Activated naive CD4-positive, alpha-beta T cell treated with anti-CD3 and anti-CD28 coated beads for 36 hours (primary cell): ENCODE measurements around the gene RAB11FIP2. TPM values are rescaled to one million over a fixed set of nuclear protein-coding genes. Genes with fewer than 3 reads are reported as not detected.

Source experiments
- CTCF ChIA-PET: fragments of 350-600 bp; sonication (Branson Sonifier 250); formaldehyde crosslinking; loops from one replicate; lab custom pipeline; 2021; ENCODE audit warnings: antibody characterized with exemption; lab: Charles Lee
- DNase-seq: peaks from one replicate; pipeline ENCODE4 v3.0.0-alpha.2; 2020
- H3K27ac Mint-ChIP-seq: one replicate; pipeline ENCODE4 v1.8.0; 2021; ENCODE audit warnings: mild to moderate bottlenecking, mixed read lengths
- H3K27me3 Mint-ChIP-seq: one replicate; pipeline ENCODE4 v1.8.0; 2021; ENCODE audit warnings: low read depth, mixed read lengths
- H3K36me3 Mint-ChIP-seq: one replicate; pipeline ENCODE4 v1.8.0; 2021; ENCODE audit warnings: low read depth, mixed read lengths
- H3K4me1 Mint-ChIP-seq: one replicate; pipeline ENCODE4 v1.8.0; 2021; ENCODE audit warnings: low read depth, mixed read lengths
- H3K4me3 Mint-ChIP-seq: one replicate; pipeline ENCODE4 v1.8.0; 2021; ENCODE audit warnings: mild to moderate bottlenecking, moderate library complexity, mixed read lengths
- H3K9me3 Mint-ChIP-seq: one replicate; pipeline ENCODE4 v1.8.0; 2021; ENCODE audit warnings: mixed read lengths
- intact Hi-C: fragments of 100-400 bp; cut with micrococcal nuclease; formaldehyde crosslinking; loops from one replicate; pipeline ENCODE4 v1.15.1; 2023
- total RNA-seq, 2 experiments: library from RNA; stranded (reverse); gene quantifications; one replicate each; pipeline ENCODE4 v1.2.3, GENCODE V29; 2021

RAB11FIP2 gene
- total RNA-seq, 2 experiments from 2014 or later, result 9.9 to 11.6 TPM

DNA sequence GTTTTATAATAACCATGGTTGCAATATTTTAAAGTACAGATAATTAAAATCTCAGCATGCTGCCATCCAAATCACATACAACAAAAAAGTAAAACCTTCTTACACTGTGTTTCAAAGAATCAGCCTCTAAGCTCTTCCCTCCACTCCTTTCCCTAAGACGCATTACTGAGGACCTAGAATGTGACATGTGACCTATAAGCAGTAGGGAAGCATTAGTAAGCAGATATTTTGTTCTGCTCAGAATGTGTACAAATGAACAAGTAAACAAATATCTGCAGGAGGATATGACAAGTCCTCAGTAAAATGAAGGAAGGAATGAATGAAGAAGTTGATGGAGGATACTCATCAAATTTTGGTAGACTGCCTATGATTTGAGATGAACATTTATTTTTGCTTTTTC, 49.1 kb downstream of the RAB11FIP2 start:
- Mint-ChIP-seq H3K27me3 (no peaks in the 10 kb centered on the region), H3K36me3 (peaks cover 32% of the 10 kb centered on the region), H3K27ac (no peak overlapping the region), H3K4me1 (peaks cover 4% of the 10 kb centered on the region), H3K4me3 (no peak overlapping the region), H3K9me3 (no peaks in the 10 kb centered on the region)
- no peak for DNase-seq
- intact Hi-C loops, result no loop called here
- CTCF ChIA-PET, result no interaction called here

DNA sequence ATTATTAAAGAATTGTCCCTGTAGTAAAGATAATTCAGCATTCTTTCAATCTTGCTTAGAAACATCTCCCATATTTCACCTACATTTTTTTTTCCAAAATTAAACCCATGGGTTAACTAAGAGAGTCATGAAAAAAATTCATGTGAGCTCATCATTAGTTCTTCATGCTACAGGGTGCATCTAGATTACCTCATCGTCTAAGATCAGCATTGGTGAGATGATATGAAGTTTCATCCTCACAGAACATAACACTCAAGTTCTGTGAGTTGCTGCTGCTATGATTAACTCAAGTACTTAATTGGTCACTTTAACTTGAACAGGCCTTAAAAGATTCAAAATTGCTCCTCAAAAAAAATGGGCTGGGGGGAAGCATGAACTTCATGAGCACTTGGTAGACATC, 50.0 kb downstream of the RAB11FIP2 start:
- no peak for DNase-seq
- peaks cover 30% of the 10 kb centered on the region for H3K36me3 Mint-ChIP-seq
- H3K27ac Mint-ChIP-seq, result no peak overlapping the region
- CTCF ChIA-PET, result no interaction called here
- H3K27me3 Mint-ChIP-seq, result no peaks in the 10 kb centered on the region
- intact Hi-C loops, result no loop called here
- no peak overlapping the region for H3K4me3 Mint-ChIP-seq
- H3K9me3 Mint-ChIP-seq, result no peaks in the 10 kb centered on the region
- H3K4me1 Mint-ChIP-seq, result no peaks in the 10 kb centered on the region

DNA sequence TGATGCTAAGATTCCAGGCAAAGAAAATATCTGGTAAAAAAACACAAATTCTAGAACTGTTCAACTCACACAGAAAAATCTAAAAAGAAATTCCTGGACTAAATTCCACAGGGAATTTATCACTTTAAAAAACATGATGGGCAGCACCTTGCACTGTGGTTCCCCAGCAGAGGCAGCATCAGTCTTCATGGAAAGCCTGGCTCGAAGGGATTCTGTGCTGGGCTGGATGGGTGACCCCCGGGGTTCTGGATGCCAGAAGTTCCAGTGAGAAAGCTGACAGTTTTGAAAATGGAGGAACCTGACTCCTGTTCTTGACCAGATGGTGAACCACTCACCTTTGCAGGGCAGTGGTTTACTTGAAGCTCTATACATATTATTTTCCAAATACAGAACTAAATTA, 52.0 kb downstream of the RAB11FIP2 start:
- CTCF ChIA-PET, result no interaction called here
- Mint-ChIP-seq H3K27ac (no peak overlapping the region), H3K4me3 (no peak overlapping the region), H3K36me3 (peaks cover 20% of the 10 kb centered on the region), H3K9me3 (no peaks in the 10 kb centered on the region), H3K4me1 (no peaks in the 10 kb centered on the region), H3K27me3 (no peaks in the 10 kb centered on the region)
- intact Hi-C loops, result no loop called here
- no peak for DNase-seq

DNA sequence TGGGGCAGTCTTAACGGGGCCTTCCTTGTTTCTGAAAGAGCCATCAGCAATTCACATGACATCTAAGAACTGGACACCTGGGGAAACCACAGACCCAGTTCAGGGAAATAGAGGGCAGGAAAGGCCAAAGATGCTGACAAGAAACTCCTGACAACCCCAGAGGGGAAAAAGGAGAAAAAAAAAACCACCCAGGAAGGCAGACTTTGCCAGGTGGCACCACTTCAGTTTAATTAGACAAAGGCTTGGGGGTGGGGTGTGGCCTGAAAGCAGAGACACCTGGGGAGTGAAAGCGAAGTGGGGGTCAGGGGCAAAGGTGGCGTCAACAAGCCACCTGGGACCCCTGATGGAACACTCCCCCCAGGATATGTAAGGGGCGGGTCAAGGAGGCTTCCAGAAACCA, 53.6 kb downstream of the RAB11FIP2 start:
- intact Hi-C loops, result no loop called here
- CTCF ChIA-PET, result no interaction called here
- Mint-ChIP-seq H3K9me3 (peaks cover 5% of the 10 kb centered on the region), H3K27ac (no peak overlapping the region), H3K27me3 (no peaks in the 10 kb centered on the region), H3K4me3 (no peak overlapping the region), H3K36me3 (peaks cover 16% of the 10 kb centered on the region), H3K4me1 (no peaks in the 10 kb centered on the region)
- DNase-seq, result no peak

DNA sequence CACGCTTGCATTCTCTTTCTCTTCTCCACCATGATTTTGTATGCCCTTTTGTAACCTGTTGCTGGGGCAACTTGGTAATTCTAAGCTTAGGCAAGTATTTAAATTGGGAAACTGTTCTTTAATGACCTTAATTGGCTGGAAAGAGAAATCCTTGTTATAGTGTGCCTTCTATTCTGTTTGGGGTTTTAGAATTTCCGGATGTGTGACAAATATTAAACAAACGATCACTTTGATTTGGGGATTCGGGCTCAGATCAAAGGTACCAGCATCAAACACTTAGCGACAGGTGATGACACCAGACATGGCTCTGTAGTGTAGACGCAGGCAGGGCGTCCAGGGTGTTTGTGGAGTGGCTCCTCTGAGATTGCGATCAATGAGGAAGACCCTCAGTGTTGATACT, 55.0 kb downstream of the RAB11FIP2 start:
- CTCF ChIA-PET, result no interaction called here
- Mint-ChIP-seq H3K27me3 (no peaks in the 10 kb centered on the region), H3K4me3 (no peak overlapping the region), H3K36me3 (peaks cover 9% of the 10 kb centered on the region), H3K27ac (no peak overlapping the region), H3K4me1 (no peaks in the 10 kb centered on the region), H3K9me3 (peaks cover 15% of the 10 kb centered on the region)
- intact Hi-C loops, result no loop called here
- no peak for DNase-seq

DNA sequence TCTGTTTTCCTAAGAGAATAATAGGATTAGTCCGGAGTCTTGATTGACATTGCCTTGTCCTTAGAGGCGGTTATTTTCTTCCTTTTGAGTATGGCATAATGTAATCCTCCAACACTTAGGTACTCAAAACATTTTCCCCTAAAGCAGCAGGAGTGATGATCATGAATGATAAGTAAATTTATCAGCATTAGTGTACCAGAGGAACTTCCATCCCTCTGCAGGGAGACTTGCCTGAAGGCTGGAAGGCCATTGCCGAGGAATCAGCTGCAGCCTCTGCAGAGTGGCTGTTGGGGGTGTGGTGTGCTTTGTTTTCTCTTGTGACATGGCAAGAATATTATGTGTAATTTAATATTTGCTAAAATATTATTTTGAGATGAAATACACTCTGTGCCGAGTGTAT, 56.8 kb downstream of the RAB11FIP2 start:
- Mint-ChIP-seq H3K36me3 (peaks cover 7% of the 10 kb centered on the region), H3K27ac (no peak overlapping the region), H3K9me3 (peaks cover 23% of the 10 kb centered on the region), H3K4me1 (no peaks in the 10 kb centered on the region), H3K4me3 (no peak overlapping the region), H3K27me3 (no peaks in the 10 kb centered on the region)
- intact Hi-C loops, result no loop called here
- CTCF ChIA-PET, result no interaction called here
- no peak for DNase-seq

DNA sequence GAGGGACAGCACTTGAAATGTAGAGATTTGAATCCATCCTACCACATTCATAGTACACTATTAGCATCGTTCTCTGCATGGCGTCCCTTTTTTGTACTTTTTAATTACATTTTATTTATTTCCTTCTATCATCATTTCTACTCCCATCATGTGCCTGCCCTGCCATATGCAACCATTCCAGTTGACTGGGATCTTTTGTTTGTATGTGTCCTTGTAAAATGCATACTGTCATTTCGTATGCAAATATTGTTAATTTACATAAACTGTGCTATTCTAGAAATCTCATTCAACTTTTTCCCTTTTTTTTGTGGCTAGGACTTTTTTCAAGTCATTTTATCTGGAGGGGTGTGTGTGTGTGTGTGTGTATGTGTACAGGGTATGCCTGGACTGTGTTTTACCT, 57.9 kb downstream of the RAB11FIP2 start:
- CTCF ChIA-PET, result no interaction called here
- peaks cover 23% of the 10 kb centered on the region for H3K9me3 Mint-ChIP-seq
- no peaks in the 10 kb centered on the region for H3K27me3 Mint-ChIP-seq
- H3K36me3 Mint-ChIP-seq, result peaks cover 7% of the 10 kb centered on the region
- no peak for DNase-seq
- H3K4me1 Mint-ChIP-seq, result no peaks in the 10 kb centered on the region
- H3K27ac Mint-ChIP-seq, result no peak overlapping the region
- intact Hi-C loops, result no loop called here
- no peak overlapping the region for H3K4me3 Mint-ChIP-seq

DNA sequence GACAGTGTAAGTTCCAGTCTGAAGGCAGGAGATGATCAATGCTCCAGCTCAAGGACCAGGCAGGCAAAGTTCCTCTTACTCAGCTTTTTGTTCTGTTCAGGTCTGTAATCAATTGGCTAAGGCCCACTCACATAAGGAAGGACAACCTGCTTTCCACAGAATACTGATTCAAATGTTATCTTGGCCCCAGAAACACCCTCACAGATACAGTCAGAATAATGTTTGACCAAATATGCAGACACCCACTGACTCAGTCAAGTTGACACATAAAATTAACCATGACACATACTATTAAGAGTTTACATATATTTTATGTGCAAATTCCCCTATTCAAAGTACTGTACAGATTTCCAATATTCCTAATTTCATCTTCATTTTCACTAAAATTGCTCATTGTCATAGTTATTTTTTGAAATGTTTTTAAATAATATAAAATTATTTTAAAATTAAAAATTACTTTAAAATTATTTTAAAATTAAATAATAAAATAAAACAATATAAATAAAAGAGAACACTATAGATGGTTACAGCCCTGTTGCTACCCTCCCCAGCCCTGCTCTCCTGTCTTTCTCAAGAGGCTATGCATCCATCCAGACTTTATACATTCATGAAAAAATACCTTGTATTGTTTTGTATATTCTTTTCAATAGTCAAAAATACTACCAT, 59.4 kb downstream of the RAB11FIP2 start:
- Mint-ChIP-seq H3K27ac (no peak overlapping the region), H3K9me3 (peaks cover 23% of the 10 kb centered on the region), H3K36me3 (peaks cover 3% of the 10 kb centered on the region), H3K4me3 (no peak overlapping the region), H3K27me3 (peaks cover 2% of the 10 kb centered on the region), H3K4me1 (no peaks in the 10 kb centered on the region)
- intact Hi-C loops, result no loop called here
- DNase-seq, result no peak
- CTCF ChIA-PET, result no interaction called here

DNA sequence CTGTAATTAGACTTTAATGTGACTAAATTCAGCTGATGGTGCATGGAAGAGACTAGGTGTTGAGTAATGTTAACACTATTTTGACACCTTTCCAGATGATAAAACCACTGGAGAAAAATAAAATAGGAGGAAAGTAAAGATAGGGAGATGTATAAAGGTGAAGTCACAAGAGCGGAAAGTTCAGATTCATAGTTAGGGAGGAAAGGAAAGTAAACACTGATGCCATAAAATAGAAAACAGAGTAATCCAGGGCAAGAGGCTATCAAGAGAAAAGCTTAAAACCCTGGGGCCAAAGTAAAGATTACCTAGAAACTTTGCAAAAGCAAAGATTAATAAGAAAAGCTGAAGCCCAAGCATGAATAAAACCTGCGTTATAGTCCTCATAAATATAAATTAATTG, 62.8 kb downstream of the RAB11FIP2 start:
- CTCF ChIA-PET, result interaction anchor here (0.6 kb wide), 1 partner anchor 549 kb away, joined by 3 read pairs; no protein-coding TSS in a partner anchor
- Mint-ChIP-seq H3K9me3 (peaks cover 21% of the 10 kb centered on the region), H3K36me3 (no peaks in the 10 kb centered on the region), H3K27ac (no peak overlapping the region), H3K4me1 (no peaks in the 10 kb centered on the region), H3K4me3 (no peak overlapping the region), H3K27me3 (peaks cover 2% of the 10 kb centered on the region)
- DNase-seq, result no peak
- intact Hi-C loops, result no loop called here

DNA sequence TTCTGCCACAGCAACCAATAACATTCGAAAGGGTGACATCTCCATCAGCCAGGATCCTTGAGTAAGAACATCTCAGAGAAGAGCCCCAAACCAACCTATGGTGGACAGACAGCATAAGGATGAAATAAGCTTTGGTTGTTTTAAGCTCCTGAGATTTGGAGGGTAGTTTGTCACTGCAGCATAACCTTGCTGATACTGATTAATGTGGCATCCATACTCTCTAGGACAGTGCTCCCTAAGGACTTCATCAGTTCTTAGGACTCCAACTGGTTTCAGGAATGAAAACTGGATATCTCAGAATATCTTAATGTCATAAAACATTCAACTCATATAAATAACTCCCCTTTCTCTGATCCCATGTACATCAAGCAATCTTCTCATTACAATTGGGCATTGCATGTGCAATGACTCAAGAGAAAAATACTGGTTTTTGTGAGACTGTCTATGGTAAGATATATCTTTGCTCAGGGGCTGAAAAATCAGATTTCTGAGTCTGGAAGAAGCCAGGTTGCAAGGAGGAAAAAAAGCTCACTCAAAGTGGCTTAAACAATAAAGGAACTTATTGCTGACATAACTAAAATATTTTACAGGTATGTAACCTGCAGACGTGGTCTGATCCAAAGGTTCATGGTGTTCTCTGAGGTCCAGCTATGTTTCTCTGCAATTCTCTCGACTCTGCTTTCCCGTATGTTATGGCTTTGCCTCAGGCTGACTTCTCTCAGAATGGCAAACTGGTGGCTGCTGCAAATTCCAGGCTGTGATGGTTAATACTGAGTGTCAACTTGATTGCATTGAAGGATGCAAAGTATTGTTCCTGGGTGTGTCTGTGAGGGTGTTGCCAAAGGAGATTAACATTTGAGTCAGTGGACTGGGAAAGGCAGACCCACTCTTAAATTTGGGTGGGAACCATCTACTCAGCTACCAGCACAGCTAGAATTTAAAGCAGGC, 65.7 kb downstream of the RAB11FIP2 start:
- intact Hi-C loops, result no loop called here
- H3K4me3 Mint-ChIP-seq, result no peak overlapping the region
- no peak overlapping the region for H3K27ac Mint-ChIP-seq
- CTCF ChIA-PET, result no interaction called here
- H3K4me1 Mint-ChIP-seq, result no peaks in the 10 kb centered on the region
- DNase-seq, result no peak
- no peaks in the 10 kb centered on the region for H3K36me3 Mint-ChIP-seq
- H3K9me3 Mint-ChIP-seq, result peaks cover 4% of the 10 kb centered on the region
- peaks cover 8% of the 10 kb centered on the region for H3K27me3 Mint-ChIP-seq

DNA sequence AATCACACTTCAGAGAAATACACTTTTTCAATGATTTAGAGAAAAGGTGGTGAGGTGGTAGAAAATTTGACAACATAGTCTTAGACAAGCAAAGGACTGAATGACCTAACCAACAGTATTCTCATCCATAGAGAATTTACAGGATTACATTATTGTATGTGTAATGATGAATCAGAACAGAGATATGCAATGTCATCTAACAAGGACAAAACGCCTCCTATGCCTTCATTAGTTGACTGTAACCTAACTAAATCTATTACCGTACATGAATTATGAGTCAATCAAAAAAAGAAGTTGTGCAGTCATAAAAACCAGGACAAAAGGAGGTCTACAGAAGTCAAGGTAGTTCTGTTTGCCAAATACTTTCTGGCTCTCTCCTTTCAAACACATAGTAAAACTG, 66.5 kb downstream of the RAB11FIP2 start:
- Mint-ChIP-seq H3K4me1 (no peaks in the 10 kb centered on the region), H3K9me3 (peaks cover 3% of the 10 kb centered on the region), H3K27me3 (peaks cover 9% of the 10 kb centered on the region), H3K36me3 (no peaks in the 10 kb centered on the region), H3K27ac (no peak overlapping the region), H3K4me3 (no peak overlapping the region)
- intact Hi-C loops, result no loop called here
- no peak for DNase-seq
- CTCF ChIA-PET, result no interaction called here

DNA sequence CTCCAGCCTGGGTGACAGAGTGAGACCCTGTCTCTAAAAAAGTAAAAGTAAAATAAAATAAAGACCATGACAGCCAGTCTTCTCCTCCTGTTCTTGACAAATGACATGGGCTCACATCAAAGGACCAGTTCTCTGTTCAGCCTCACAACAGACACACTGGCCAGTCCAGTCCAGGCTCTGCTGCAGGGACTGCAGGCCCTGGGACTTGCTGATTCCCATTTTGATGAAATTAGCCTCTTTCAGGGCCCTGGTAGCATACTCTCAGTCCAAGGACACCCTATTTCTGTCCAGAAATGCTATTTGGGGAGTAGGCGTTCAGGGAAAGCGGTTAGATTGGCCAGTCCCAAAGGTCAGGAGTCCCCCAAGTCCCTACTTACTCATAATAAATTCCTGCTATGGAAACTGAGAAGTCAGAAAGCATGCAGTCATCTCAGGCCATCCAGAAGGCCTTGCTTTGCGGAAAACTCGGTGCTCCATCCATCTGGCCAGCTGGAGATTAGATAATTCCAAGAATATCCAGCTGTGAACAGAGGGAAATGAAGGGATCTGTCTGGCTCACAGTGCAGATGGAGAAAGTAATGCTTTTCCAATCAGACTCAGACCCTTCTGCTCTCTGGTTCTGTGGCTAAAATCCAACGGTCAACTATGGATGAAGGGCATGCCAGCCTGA, 74.4 kb downstream of the RAB11FIP2 start:
- Mint-ChIP-seq H3K4me3 (no peak overlapping the region), H3K4me1 (no peaks in the 10 kb centered on the region), H3K9me3 (no peaks in the 10 kb centered on the region), H3K27me3 (peaks cover 11% of the 10 kb centered on the region), H3K36me3 (no peaks in the 10 kb centered on the region), H3K27ac (no peak overlapping the region)
- CTCF ChIA-PET, result no interaction called here
- DNase-seq, result no peak
- intact Hi-C loops, result no loop called here
